Neural progenitor cell (in vitro differentiated cells): ENCODE data around the gene RGS6. TPM values are rescaled to one million over a fixed set of nuclear protein-coding genes. Genes with fewer than 3 reads are reported as not detected.

Experiments used
- DNase-seq: peaks from one replicate; pipeline ENCODE4 v3.0.0-alpha.2; 2016; ENCODE audit warnings: low spot score
- H2AFZ ChIP-seq: fragments of 200-600 bp; sonication (generic); replicated peaks from 2 replicates; pipeline ENCODE4 v1.6.1; 2016; ENCODE audit warnings: antibody characterized with exemption
- H3F3A ChIP-seq: fragments of 200-600 bp; sonication (generic); 2 replicates; pipeline ENCODE4 v1.6.1; 2016; ENCODE audit warnings: antibody characterized with exemption, low read depth
- H3K27ac ChIP-seq: fragments of 200-600 bp; sonication (generic); 2 replicates; pipeline ENCODE4 v1.5.1; 2016; ENCODE audit warnings: mild to moderate bottlenecking
- H3K27me3 ChIP-seq: fragments of 200-600 bp; sonication (generic); 2 replicates; pipeline ENCODE4 v1.6.1; 2016; ENCODE audit warnings: mild to moderate bottlenecking, moderate library complexity
- H3K36me3 ChIP-seq: fragments of 200-600 bp; sonication (generic); 2 replicates; pipeline ENCODE4 v1.5.1; 2016
- H3K4me1 ChIP-seq: fragments of 200-600 bp; sonication (generic); 2 replicates; pipeline ENCODE4 v1.6.1; 2016; ENCODE audit warnings: mixed run types
- H3K4me2 ChIP-seq: fragments of 200-600 bp; sonication (generic); 2 replicates; pipeline ENCODE4 v1.6.1; 2016
- H3K4me3 ChIP-seq: fragments of 200-600 bp; sonication (generic); 2 replicates; pipeline ENCODE4 v1.5.1; 2016
- H3K79me2 ChIP-seq: fragments of 200-600 bp; sonication (generic); 2 replicates; pipeline ENCODE4 v1.6.1; 2016; ENCODE audit warnings: low read depth
- H3K9ac ChIP-seq: fragments of 200-600 bp; sonication (generic); 2 replicates; pipeline ENCODE4 v1.6.1; 2016
- H3K9me3 ChIP-seq: fragments of 200-600 bp; sonication (generic); 2 replicates; pipeline ENCODE4 v1.5.1; 2016; ENCODE audit warnings: low read depth
- H4K20me1 ChIP-seq: fragments of 200-600 bp; sonication (generic); 2 replicates; pipeline ENCODE4 v1.6.1; 2016; ENCODE audit warnings: low read depth
- H3K27ac Mint-ChIP-seq: 3 replicates; pipeline ENCODE4 v1.8.0; 2021; ENCODE audit warnings: mixed read lengths
- H3K27me3 Mint-ChIP-seq: 2 replicates; pipeline ENCODE4 v1.8.0; 2022; ENCODE audit warnings: low read depth, mild to moderate bottlenecking, inconsistent platforms, moderate library complexity, mixed read lengths; ENCODE audit not compliant: insufficient read depth
- H3K36me3 Mint-ChIP-seq: 3 replicates; pipeline ENCODE4 v1.8.0; 2021; ENCODE audit warnings: mixed read lengths
- H3K4me1 Mint-ChIP-seq: 3 replicates; pipeline ENCODE4 v1.8.0; 2021; ENCODE audit warnings: mixed read lengths
- H3K4me3 Mint-ChIP-seq: 3 replicates; pipeline ENCODE4 v1.8.0; 2021; ENCODE audit warnings: mild to moderate bottlenecking, moderate library complexity, mixed read lengths
- H3K9me3 Mint-ChIP-seq: 3 replicates; pipeline ENCODE4 v1.8.0; 2020; ENCODE audit warnings: mixed read lengths
- CTCF ChIP-seq: fragments of 200-600 bp; sonication (generic); IDR thresholded peaks from 2 replicates; pipeline ENCODE4 v1.5.1; 2017; ENCODE audit warnings: antibody characterized with exemption, mild to moderate bottlenecking
- EZH2 ChIP-seq: fragments of 200-600 bp; sonication (generic); IDR thresholded peaks from 2 replicates; pipeline ENCODE4 v1.6.1; 2017; ENCODE audit warnings: antibody characterized with exemption, mild to moderate bottlenecking, moderate library complexity
- EZH2phosphoT487 ChIP-seq: fragments of 200-600 bp; sonication (generic); IDR thresholded peaks from 2 replicates; pipeline ENCODE4 v1.6.1; 2017; ENCODE audit warnings: antibody characterized with exemption
- microRNA-seq: library from miRNA; unstranded; fragments of <30 nt; microRNA quantifications from one replicate; pipeline ENCODE4, GENCODE V29; 2016
- small RNA-seq: library from RNA; depleted of rRNA; stranded (forward); fragments of <200 nt; gene quantifications from one replicate; pipeline ENCODE3, GENCODE V24; 2015
- total RNA-seq: library from RNA; depleted of rRNA; stranded (reverse); fragments of >200 nt; gene quantifications from 2 replicates; pipeline ENCODE4 v1.2.3, GENCODE V29; 2015; ENCODE audit warnings: low replicate concordance

RGS6 gene
- total RNA-seq, 1 donor from 2014 or later, result 0.80 TPM

DNA sequence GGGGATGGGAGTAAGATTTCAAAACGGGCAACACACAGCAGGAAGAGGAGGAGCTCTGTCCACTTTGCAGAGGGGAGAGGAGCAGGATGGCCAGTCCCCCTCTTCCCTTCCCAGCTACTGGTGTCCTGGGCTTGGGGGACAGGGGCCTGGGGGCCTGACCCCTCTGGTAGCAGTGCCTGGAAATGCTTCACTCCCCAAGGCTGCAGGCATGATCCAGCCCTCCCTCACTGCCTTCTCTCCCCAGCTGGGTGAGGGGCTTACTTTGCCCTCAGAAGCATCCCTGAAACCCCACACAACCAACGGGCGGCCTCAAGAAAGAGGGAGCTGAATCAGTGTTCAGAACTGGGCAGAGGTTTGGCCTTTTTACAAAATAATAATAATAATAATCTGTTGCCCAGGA, 682.1 kb downstream of the RGS6 start:
- DNase-seq, result no peak
- Histone ChIP-seq H3K27me3 (no peaks in the 10 kb centered on the region), H3F3A (no peaks in the 10 kb centered on the region), H3K9ac (no peak overlapping the region), H3K4me3 (no peak overlapping the region), H3K79me2 (no peaks in the 10 kb centered on the region), H3K4me2 (no peak overlapping the region), H3K27ac (no peak overlapping the region), H4K20me1 (no peaks in the 10 kb centered on the region), H3K9me3 (no peaks in the 10 kb centered on the region), H3K4me1 (peaks cover 11% of the 10 kb centered on the region), H3K36me3 (no peaks in the 10 kb centered on the region), H2AFZ (no peak overlapping the region)
- Mint-ChIP-seq H3K4me3 (no peak overlapping the region), H3K36me3 (no peaks in the 10 kb centered on the region), H3K27me3 (peaks cover 12% of the 10 kb centered on the region), H3K4me1 (peaks cover 61% of the 10 kb centered on the region), H3K9me3 (peaks cover 4% of the 10 kb centered on the region), H3K27ac (no peak overlapping the region)
- TF ChIP-seq EZH2 (no peak), EZH2phosphoT487 (no peak), CTCF (no peak)

GRCh38 chr14:72614891-72615415, 682.7 kb downstream of the RGS6 start:
- Histone ChIP-seq H3K79me2 (no peaks in the 10 kb centered on the region), H3K9ac (no peak overlapping the region), H3K4me1 (peaks cover 11% of the 10 kb centered on the region), H3F3A (no peaks in the 10 kb centered on the region), H3K4me3 (no peak overlapping the region), H3K36me3 (no peaks in the 10 kb centered on the region), H4K20me1 (no peaks in the 10 kb centered on the region), H3K4me2 (no peak overlapping the region), H3K27me3 (no peaks in the 10 kb centered on the region), H3K27ac (no peak overlapping the region), H3K9me3 (no peaks in the 10 kb centered on the region), H2AFZ (peak overlapping the region; percentile 30)
- Mint-ChIP-seq H3K4me1 (peaks cover 67% of the 10 kb centered on the region), H3K9me3 (peaks cover 3% of the 10 kb centered on the region), H3K27me3 (peaks cover 17% of the 10 kb centered on the region), H3K27ac (no peak overlapping the region), H3K4me3 (no peak overlapping the region), H3K36me3 (no peaks in the 10 kb centered on the region)
- TF ChIP-seq CTCF, result no peak
- no peak for TF ChIP-seq EZH2
- TF ChIP-seq EZH2phosphoT487, result no peak
- no peak for DNase-seq

DNA sequence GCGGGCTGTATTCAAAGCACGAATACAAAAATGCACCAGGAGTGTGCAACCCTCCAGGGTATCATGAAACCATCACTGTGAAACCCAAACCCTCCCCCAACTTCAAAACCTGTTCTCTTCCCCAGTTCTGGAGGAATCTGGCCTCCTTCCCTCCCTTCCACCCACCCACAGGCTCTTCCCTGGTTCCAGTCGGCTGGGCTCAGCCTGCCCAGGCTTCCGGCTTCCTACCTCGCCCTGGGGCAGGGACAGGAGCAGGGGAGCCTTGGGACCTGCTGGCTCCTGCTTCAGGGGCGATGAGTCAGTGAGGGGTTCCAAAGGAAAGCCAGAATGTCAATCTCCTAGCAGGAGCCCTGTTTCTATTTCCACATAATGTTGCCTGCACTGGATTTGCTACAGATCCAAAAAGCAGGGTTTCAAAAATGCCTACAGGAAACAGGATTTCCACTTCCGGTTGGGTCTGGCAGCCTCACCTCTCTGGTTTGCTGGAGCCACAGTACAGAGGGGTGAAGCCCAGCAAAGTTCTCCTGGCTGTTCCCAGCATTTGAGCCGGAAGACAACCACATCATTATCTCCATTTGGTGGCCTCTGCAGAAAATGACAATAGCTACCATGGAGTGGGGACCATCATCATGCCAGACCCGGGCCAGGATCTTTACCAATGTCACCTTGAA, 683.4 kb downstream of the RGS6 start:
- Mint-ChIP-seq H3K4me3 (no peak overlapping the region), H3K4me1 (peaks cover 74% of the 10 kb centered on the region), H3K9me3 (peaks cover 3% of the 10 kb centered on the region), H3K27ac (peak overlapping the region; percentile 69), H3K27me3 (peaks cover 19% of the 10 kb centered on the region), H3K36me3 (no peaks in the 10 kb centered on the region)
- H3K79me2 ChIP-seq, result no peaks in the 10 kb centered on the region
- H3K9ac ChIP-seq, result no peak overlapping the region
- no peaks in the 10 kb centered on the region for H3F3A ChIP-seq
- TF ChIP-seq EZH2phosphoT487, result no peak
- TF ChIP-seq CTCF, result no peak
- peaks cover 11% of the 10 kb centered on the region for H3K4me1 ChIP-seq
- H3K9me3 ChIP-seq, result no peaks in the 10 kb centered on the region
- no peaks in the 10 kb centered on the region for H4K20me1 ChIP-seq
- no peak overlapping the region for H3K4me3 ChIP-seq
- H3K36me3 ChIP-seq, result no peaks in the 10 kb centered on the region
- DNase-seq, result no peak
- H3K27ac ChIP-seq, result no peak overlapping the region
- H3K4me2 ChIP-seq, result no peak overlapping the region
- no peaks in the 10 kb centered on the region for H3K27me3 ChIP-seq
- H2AFZ ChIP-seq, result peak overlapping the region; percentile 30

Small RNA genes lying within 50 kb of the gene (microRNA-seq; reads per million reads assigned to microRNA genes)
- not detected for gene MIR7843

Small RNA genes lying within 50 kb of the gene (small RNA-seq; reads per million reads assigned to genes)
- gene MIR7843 (not detected), gene RF00019 (not detected)
